Prostate gland (tissue), 2 donors: ENCODE results near the gene RTP5. TPM values are rescaled to one million over a fixed set of nuclear protein-coding genes. Genes with fewer than 3 reads are reported as not detected.

Source experiments
- DNase-seq: peaks from one replicate; pipeline ENCODE4 v3.0.0-alpha.2; 2019; ENCODE audit warnings: low spot score
- H3K27ac ChIP-seq, 2 donors: fragments of 200-600 bp; sonication (generic); 2 replicates each; pipeline ENCODE4 v1.5.1; 2017 to 2019
- H3K27me3 ChIP-seq: fragments of 200-600 bp; sonication (generic); replicated peaks from 2 replicates; pipeline ENCODE4 v1.5.1; 2019; ENCODE audit not compliant: insufficient read depth
- H3K36me3 ChIP-seq, 2 donors: fragments of 200-600 bp; sonication (generic); 1 replicate in 1 of 2; 2 replicates in 1 of 2; pipeline versions ENCODE4 v1.5.1 to v1.8.1; 2017 to 2019
- H3K4me1 ChIP-seq: fragments of 200-600 bp; sonication (generic); replicated peaks from 2 replicates; pipeline ENCODE4 v1.5.1; 2019
- H3K4me3 ChIP-seq, 2 donors: fragments of 200-600 bp; sonication (generic); 2 replicates each; pipeline ENCODE4 v1.5.1; 2017 to 2019
- H3K9me3 ChIP-seq: fragments of 200-600 bp; sonication (generic); 2 replicates; pipeline ENCODE4 v1.5.1; 2017
- CTCF ChIP-seq, 4 experiments: fragments of 200-600 bp in 2 of 4; fragments of 450-650 bp in 2 of 4; sonication (generic) in 2 of 4; IDR thresholded peaks; 1 replicate in 3 of 4; 2 replicates in 1 of 4; pipeline ENCODE4 v1.5.1; 2016 to 2019; ENCODE audit warnings: antibody characterized with exemption in 4 of 4, mild to moderate bottlenecking in 2 of 4, moderate library complexity in 2 of 4
- POLR2A ChIP-seq: fragments of 450-650 bp; IDR thresholded peaks from one replicate; pipeline ENCODE4 v1.6.1; 2016; ENCODE audit warnings: antibody characterized with exemption, mild to moderate bottlenecking
- POLR2AphosphoS5 ChIP-seq: sonication (generic); formaldehyde crosslinking; IDR thresholded peaks from one replicate; pipeline ENCODE4 v1.6.1; 2017; ENCODE audit warnings: antibody characterized with exemption
- WGBS: methylation state at CpG from one replicate; pipeline ENCODE4 v1.1.5; 2018; 5-methylcytosine and 5-hydroxymethylcytosine counted together
- intact Hi-C: fragments of 100-400 bp; cut with DNase I; formaldehyde crosslinking; loops from one replicate; pipeline ENCODE4 v1.14.2; 2022
- total RNA-seq, 2 donors: library from RNA; depleted of rRNA; stranded (reverse); fragments of >200 nt; gene quantifications; one replicate each; pipeline ENCODE4 v1.1.0, GENCODE V29; 2016

Gene RTP5
- total RNA-seq, 2 donors from 2014 or later: 0.14 to 0.28 TPM

GRCh38 chr2:241857572-241858121 lies 11.9 kb upstream of the RTP5 start:
- Histone ChIP-seq H3K9me3 (no peaks in the 10 kb centered on the region), H3K4me3 (no peak overlapping the region), H3K27ac (no peak overlapping the region), H3K4me1 (peaks cover 7% of the 10 kb centered on the region), H3K27me3 (no peaks in the 10 kb centered on the region), H3K36me3 (no peaks in the 10 kb centered on the region)
- WGBS: 92% methylated on average over 13 of the region's 18 CpGs
- no peak for TF ChIP-seq POLR2AphosphoS5
- TF ChIP-seq CTCF (IDR thresholded peaks at IDR 0.05): no peak
- TF ChIP-seq POLR2A: no peak
- intact Hi-C loops: no loop called here
- DNase-seq: no peak

- H3K27me3 ChIP-seq: no peaks in the 10 kb centered on the region
- 56% methylated on average over 25 of the region's 28 CpGs for WGBS
Observed at GRCh38 chr2:241858206-241859016, 11.1 kb upstream of the RTP5 start, which contains the start of gene PDCD1. TSS of gene PDCD1 (minus strand) at chr2:241858894. CDS start at chr2:241858838, 56 bp downstream.

GRCh38 chr2:241859017-241859435 lies 10.5 kb upstream of the RTP5 start:
- intact Hi-C loops: no loop called here
- no peak overlapping the region for H3K4me3 ChIP-seq
- no peak for TF ChIP-seq POLR2A
- no peak for TF ChIP-seq POLR2AphosphoS5
- TF ChIP-seq CTCF (IDR thresholded peaks at IDR 0.05): no peak
- no peaks in the 10 kb centered on the region for H3K36me3 ChIP-seq
- H3K9me3 ChIP-seq: no peaks in the 10 kb centered on the region
- H3K27me3 ChIP-seq: no peaks in the 10 kb centered on the region
- WGBS: 29% methylated on average over 9 of the region's 9 CpGs
- H3K4me1 ChIP-seq: peaks cover 7% of the 10 kb centered on the region
- H3K27ac ChIP-seq: peak overlapping the region; percentile 65 to 67
- no peak for DNase-seq

More at GRCh38 chr2:241858206-241859016, 11.1 kb upstream of the RTP5 start, which contains the start of gene PDCD1:
- no peak for DNase-seq
- no peak within 1 kb of the TSS for H3K4me3 ChIP-seq
- intact Hi-C loops: no loop called here
- TF ChIP-seq POLR2AphosphoS5 (no peak), POLR2A (no peak), CTCF (IDR thresholded peaks at IDR 0.05) (no peak)
- H3K4me1 ChIP-seq: peaks cover 7% of the 10 kb centered on the region
- peak within 1 kb of the TSS; percentile 65 to 67 for H3K27ac ChIP-seq
- H3K9me3 ChIP-seq: no peaks in the 10 kb centered on the region
- no peaks in the 10 kb centered on the region for H3K36me3 ChIP-seq

GRCh38 chr2:241859436-241860183 lies 9.9 kb upstream of the RTP5 start:
- WGBS: 11% methylated on average over 28 of the region's 30 CpGs
- H3K27ac ChIP-seq: peak overlapping the region; percentile 65 to 67
- intact Hi-C loops: no loop called here
- no peak for DNase-seq
- no peaks in the 10 kb centered on the region for H3K36me3 ChIP-seq
- TF ChIP-seq POLR2A (no peak), CTCF (IDR thresholded peaks at IDR 0.05) (no peak), POLR2AphosphoS5 (no peak)
- no peaks in the 10 kb centered on the region for H3K27me3 ChIP-seq
- H3K4me1 ChIP-seq: peaks cover 3% of the 10 kb centered on the region
- no peaks in the 10 kb centered on the region for H3K9me3 ChIP-seq
- H3K4me3 ChIP-seq: no peak overlapping the region
